Activated CD8-positive, alpha-beta T cell treated with anti-CD3 and anti-CD28 coated beads for 36 hours (primary cell): ENCODE measurements around the gene MAP2K1. TPM values are rescaled to one million over a fixed set of nuclear protein-coding genes. Genes with fewer than 3 reads are reported as not detected.

Source experiments
- ATAC-seq: fragments of 200-7000 bp; cut with Tn5 transposase; one replicate; pipeline ENCODE4 v1.10.0; 2021; ENCODE audit warnings: mild to moderate bottlenecking, moderate library complexity
- CTCF ChIA-PET: fragments of 350-600 bp; sonication (Branson Sonifier 250); formaldehyde crosslinking; loops from one replicate; lab custom pipeline; 2021; ENCODE audit warnings: antibody characterized with exemption; lab: Charles Lee
- POLR2A ChIA-PET: fragments of 350-600 bp; sonication (Branson Sonifier 250); formaldehyde crosslinking; loops from one replicate; lab custom pipeline; 2021; ENCODE audit warnings: antibody characterized with exemption; lab: Charles Lee
- DNase-seq: peaks from one replicate; pipeline ENCODE4 v3.0.0-alpha.2; 2020
- H3K27ac Mint-ChIP-seq: one replicate; pipeline ENCODE4 v1.8.0; 2021; ENCODE audit warnings: mild to moderate bottlenecking, mixed read lengths
- H3K27me3 Mint-ChIP-seq: one replicate; pipeline ENCODE4 v1.8.0; 2021; ENCODE audit warnings: mixed read lengths
- H3K36me3 Mint-ChIP-seq: one replicate; pipeline ENCODE4 v1.8.0; 2021; ENCODE audit warnings: low read depth, mixed read lengths
- H3K4me1 Mint-ChIP-seq: one replicate; pipeline ENCODE4 v1.8.0; 2021; ENCODE audit warnings: low read depth, mixed read lengths
- H3K4me3 Mint-ChIP-seq: one replicate; pipeline ENCODE4 v1.8.0; 2021; ENCODE audit warnings: mild to moderate bottlenecking, moderate library complexity, mixed read lengths
- H3K9me3 Mint-ChIP-seq: one replicate; pipeline ENCODE4 v1.8.0; 2021; ENCODE audit warnings: mixed read lengths
- CTCF ChIP-seq: fragments of 200-600 bp; IDR thresholded peaks from one replicate; pipeline ENCODE4 v1.8.0; 2022; ENCODE audit warnings: antibody characterized with exemption, mild to moderate bottlenecking
- intact Hi-C: fragments of 100-400 bp; cut with micrococcal nuclease; formaldehyde crosslinking; loops from one replicate; pipeline ENCODE4 v1.10.0; 2022
- total RNA-seq, 2 experiments: library from RNA; stranded (reverse); gene quantifications; one replicate each; pipeline ENCODE4 v1.2.3, GENCODE V29; 2021

Gene MAP2K1
- total RNA-seq, 2 experiments from 2014 or later = 117 to 118 TPM

GRCh38 chr15:66477011-66477410 lies 90.3 kb downstream of the MAP2K1 start:
- CTCF ChIA-PET = no interaction called here
- DNase-seq (no peak), ATAC-seq (no peak)
- intact Hi-C loops = no loop called here
- no peak for TF ChIP-seq CTCF
- Mint-ChIP-seq H3K27ac (peak overlapping the region; percentile 76), H3K9me3 (no peaks in the 10 kb centered on the region), H3K36me3 (peaks cover 28% of the 10 kb centered on the region), H3K27me3 (no peaks in the 10 kb centered on the region), H3K4me3 (no peak overlapping the region), H3K4me1 (peaks cover 42% of the 10 kb centered on the region)
- POLR2A ChIA-PET = interaction anchor here (0.6 to 1.1 kb wide), 3 partner anchors 15 to 147 kb away, joined by 4 to 8 read pairs (median 4); partner anchors contain the start of gene SNAPC5

DNA sequence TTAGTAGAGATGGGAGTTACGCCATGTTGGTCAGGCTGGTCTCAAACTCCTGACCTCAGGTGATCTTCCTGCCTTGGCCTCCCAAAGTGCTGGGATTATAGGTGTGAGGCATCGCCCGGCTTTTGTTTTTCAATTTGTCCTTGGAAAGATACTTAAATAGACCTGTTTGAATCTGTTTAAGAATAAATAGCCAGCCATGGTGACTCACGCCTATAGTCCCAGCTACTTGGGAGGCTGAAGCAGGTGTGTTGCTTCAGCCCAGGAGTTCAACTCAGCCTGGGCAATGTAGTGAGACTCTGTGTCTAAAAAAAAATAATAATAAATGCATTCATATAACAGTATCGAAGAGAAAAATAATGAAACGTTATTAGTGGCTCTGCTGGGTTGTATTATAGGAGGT lies 93.6 kb downstream of the MAP2K1 start:
- TF ChIP-seq CTCF = no peak
- intact Hi-C loops = no loop called here
- H3K9me3 Mint-ChIP-seq = no peaks in the 10 kb centered on the region
- H3K27me3 Mint-ChIP-seq = no peaks in the 10 kb centered on the region
- ChIA-PET POLR2A (no interaction called here), CTCF (no interaction called here)
- no peak for ATAC-seq
- H3K4me3 Mint-ChIP-seq = no peak overlapping the region
- H3K4me1 Mint-ChIP-seq = peaks cover 23% of the 10 kb centered on the region
- H3K36me3 Mint-ChIP-seq = peaks cover 32% of the 10 kb centered on the region
- H3K27ac Mint-ChIP-seq = no peak overlapping the region
- no peak for DNase-seq

DNA sequence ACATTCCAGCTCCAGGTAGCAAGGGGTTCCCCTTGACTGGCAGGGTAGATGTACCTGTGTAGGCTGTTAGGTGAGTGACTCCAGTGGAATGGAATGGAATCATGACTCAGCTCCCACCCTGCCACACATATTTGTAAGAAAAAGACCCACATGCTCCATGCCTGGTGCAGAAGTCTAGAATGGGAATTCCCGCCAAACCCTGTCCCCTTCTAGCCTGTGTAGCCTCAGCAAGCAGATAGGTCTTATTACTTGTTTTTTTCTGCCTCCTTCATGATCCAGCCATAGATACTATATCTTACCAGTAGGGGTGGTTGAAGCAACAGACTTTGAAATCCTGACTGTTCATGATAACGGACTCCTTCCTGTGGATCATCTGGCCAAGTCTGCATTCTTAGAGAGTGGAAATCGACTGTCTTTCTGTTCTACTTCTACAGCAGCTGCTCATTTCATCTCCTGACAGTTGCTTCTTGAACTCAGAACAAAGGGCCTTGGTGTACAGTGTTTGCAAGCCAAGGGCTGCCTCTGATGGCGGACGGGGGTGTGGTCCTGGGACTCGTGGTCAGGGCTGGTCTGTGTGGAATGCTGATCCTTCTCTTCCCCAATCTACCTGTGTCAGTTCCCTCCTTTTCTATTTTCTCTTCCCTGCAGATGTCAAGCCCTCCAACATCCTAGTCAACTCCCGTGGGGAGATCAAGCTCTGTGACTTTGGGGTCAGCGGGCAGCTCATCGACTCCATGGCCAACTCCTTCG lies 94.6 kb downstream of the MAP2K1 start:
- intact Hi-C loops = no loop called here
- H3K27me3 Mint-ChIP-seq = no peaks in the 10 kb centered on the region
- TF ChIP-seq CTCF = no peak
- peaks cover 13% of the 10 kb centered on the region for H3K4me1 Mint-ChIP-seq
- ChIA-PET POLR2A (interaction anchor here (0.6 to 1.0 kb wide), 3 partner anchors 13 to 16 kb away, joined by 3 read pairs; no protein-coding TSS in a partner anchor), CTCF (interaction anchor here (1.2 kb wide), 1 partner anchor 8 kb away, joined by 3 read pairs; no protein-coding TSS in a partner anchor)
- H3K4me3 Mint-ChIP-seq = no peak overlapping the region
- no peak overlapping the region for H3K27ac Mint-ChIP-seq
- DNase-seq (no peak), ATAC-seq (no peak)
- peaks cover 32% of the 10 kb centered on the region for H3K36me3 Mint-ChIP-seq
- no peaks in the 10 kb centered on the region for H3K9me3 Mint-ChIP-seq

- ATAC-seq (no peak), DNase-seq (no peak)
- intact Hi-C loops = no loop called here
- Mint-ChIP-seq H3K27ac (peak overlapping the region; percentile 21), H3K9me3 (no peaks in the 10 kb centered on the region), H3K4me3 (no peak overlapping the region), H3K36me3 (peaks cover 34% of the 10 kb centered on the region), H3K27me3 (no peaks in the 10 kb centered on the region), H3K4me1 (peaks cover 3% of the 10 kb centered on the region)
- TF ChIP-seq CTCF = no peak
- POLR2A ChIA-PET = interaction anchor here (1.0 kb wide), 1 partner anchor 15 kb away, joined by 3 read pairs; no protein-coding TSS in a partner anchor
- CTCF ChIA-PET = interaction anchor here (1.2 kb wide), 1 partner anchor 10 kb away, joined by 3 read pairs; no protein-coding TSS in a partner anchor
Measured at GRCh38 chr15:66482539-66482938, 95.8 kb downstream of the MAP2K1 start.

GRCh38 chr15:66483131-66483566 lies 96.4 kb downstream of the MAP2K1 start:
- peaks cover 40% of the 10 kb centered on the region for H3K36me3 Mint-ChIP-seq
- TF ChIP-seq CTCF = no peak
- peak overlapping the region; percentile 3 for H3K27ac Mint-ChIP-seq
- H3K4me1 Mint-ChIP-seq = peaks cover 3% of the 10 kb centered on the region
- CTCF ChIA-PET = no interaction called here
- no peaks in the 10 kb centered on the region for H3K27me3 Mint-ChIP-seq
- POLR2A ChIA-PET = no interaction called here
- no peak for ATAC-seq
- no peak for DNase-seq
- H3K4me3 Mint-ChIP-seq = no peak overlapping the region
- no peaks in the 10 kb centered on the region for H3K9me3 Mint-ChIP-seq
- intact Hi-C loops = no loop called here
